ENCODE data around the gene BUD13.

DNA sequence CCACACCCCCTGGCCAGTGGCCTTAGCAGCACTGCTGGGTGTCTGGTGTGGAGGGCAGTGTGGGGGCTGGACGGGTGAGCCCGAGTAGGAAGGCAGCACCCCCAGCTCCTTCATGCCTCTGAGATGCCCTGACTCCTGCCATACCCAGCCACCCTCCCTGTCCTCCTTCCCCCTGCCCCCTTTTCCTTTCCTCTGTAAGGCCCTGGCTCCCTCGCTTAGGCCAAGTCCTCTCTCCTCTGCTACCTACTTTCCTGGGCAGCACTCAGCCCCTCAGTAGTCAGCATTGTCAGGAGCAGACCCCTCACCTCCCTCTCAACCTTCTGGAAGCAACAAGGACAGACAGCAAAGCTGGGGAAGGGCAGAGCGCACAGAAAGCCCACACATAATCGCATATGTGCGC lies 48.0 kb downstream of the BUD13 start:
- TF ChIP-seq, protein P1, sequence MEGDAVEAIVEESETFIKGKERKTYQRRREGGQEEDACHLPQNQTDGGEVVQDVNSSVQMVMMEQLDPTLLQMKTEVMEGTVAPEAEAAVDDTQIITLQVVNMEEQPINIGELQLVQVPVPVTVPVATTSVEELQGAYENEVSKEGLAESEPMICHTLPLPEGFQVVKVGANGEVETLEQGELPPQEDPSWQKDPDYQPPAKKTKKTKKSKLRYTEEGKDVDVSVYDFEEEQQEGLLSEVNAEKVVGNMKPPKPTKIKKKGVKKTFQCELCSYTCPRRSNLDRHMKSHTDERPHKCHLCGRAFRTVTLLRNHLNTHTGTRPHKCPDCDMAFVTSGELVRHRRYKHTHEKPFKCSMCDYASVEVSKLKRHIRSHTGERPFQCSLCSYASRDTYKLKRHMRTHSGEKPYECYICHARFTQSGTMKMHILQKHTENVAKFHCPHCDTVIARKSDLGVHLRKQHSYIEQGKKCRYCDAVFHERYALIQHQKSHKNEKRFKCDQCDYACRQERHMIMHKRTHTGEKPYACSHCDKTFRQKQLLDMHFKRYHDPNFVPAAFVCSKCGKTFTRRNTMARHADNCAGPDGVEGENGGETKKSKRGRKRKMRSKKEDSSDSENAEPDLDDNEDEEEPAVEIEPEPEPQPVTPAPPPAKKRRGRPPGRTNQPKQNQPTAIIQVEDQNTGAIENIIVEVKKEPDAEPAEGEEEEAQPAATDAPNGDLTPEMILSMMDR (IDR thresholded peaks at IDR 0.05 in 8 of 11, conservative IDR thresholded peaks at IDR 0.05 in 3 of 11): no peak
- TF ChIP-seq POLR2A (IDR thresholded peaks at IDR 0.05): no peak
- no peak for TF ChIP-seq POLR2AphosphoS5 (IDR thresholded peaks at IDR 0.05)
